Measurements from ENCODE around the gene ITGA5. TPM values are rescaled to one million over a fixed set of nuclear protein-coding genes. Genes with fewer than 3 reads are reported as not detected.

Gene ITGA5
- total and polyA plus RNA-seq, 10 donors = 7.0 to 44.9 (median 28.2) TPM

DNA sequence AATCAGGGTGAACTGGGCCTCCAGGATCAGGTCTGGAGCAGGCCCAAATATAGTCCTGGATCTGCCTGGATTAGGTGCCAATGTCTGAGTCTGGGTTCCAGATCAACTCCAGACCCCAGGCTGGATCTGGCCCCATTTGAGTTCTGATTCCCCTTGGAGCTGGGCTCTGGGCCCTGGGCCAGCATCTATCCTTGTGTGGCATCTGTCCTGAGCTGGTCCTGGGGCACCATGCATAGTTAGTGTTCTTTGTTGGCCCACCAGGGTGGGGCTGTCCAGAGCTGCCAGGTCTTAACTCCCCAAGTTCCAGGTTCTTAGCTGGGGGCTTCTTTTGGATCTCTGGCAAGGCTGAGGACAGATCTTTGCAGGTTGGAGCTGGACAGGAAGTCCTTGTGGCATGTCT lies 23.5 kb downstream of the ITGA5 start:
- TF ChIP-seq, protein P1, sequence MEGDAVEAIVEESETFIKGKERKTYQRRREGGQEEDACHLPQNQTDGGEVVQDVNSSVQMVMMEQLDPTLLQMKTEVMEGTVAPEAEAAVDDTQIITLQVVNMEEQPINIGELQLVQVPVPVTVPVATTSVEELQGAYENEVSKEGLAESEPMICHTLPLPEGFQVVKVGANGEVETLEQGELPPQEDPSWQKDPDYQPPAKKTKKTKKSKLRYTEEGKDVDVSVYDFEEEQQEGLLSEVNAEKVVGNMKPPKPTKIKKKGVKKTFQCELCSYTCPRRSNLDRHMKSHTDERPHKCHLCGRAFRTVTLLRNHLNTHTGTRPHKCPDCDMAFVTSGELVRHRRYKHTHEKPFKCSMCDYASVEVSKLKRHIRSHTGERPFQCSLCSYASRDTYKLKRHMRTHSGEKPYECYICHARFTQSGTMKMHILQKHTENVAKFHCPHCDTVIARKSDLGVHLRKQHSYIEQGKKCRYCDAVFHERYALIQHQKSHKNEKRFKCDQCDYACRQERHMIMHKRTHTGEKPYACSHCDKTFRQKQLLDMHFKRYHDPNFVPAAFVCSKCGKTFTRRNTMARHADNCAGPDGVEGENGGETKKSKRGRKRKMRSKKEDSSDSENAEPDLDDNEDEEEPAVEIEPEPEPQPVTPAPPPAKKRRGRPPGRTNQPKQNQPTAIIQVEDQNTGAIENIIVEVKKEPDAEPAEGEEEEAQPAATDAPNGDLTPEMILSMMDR (IDR thresholded peaks at IDR 0.05 in 8 of 11, conservative IDR thresholded peaks at IDR 0.05 in 3 of 11) = no peak
- TF ChIP-seq POLR2AphosphoS5 (IDR thresholded peaks at IDR 0.05) (no peak), POLR2A (IDR thresholded peaks at IDR 0.05) (no peak)
- intact Hi-C loops (cut with DNase I; ENCODE audit: low total_unique reads) = no loop called here

DNA sequence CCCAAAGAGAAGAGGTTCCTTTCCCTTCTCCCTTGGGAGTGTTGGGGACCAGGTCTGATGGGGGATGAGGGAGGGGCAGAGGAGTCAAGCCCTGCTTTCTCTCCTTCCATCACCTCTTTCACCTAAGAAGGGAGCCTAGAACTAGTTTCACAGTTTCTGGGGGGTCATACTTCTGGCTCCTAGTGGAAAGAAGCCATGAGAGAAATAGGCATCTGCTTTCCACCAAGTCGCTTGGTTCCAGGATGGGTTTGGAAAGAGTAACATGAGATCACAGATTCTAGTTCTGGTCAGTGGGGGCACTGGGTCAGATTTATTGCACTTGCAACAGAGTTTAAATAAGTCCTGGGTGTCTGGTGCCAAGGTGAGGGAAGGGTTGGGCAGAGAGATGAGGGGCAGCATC lies 24.1 kb downstream of the ITGA5 start:
- WGBS, 5 donors = 90 to 100% (median 96%) methylated on average over 1 of the region's 1 CpG
- H3K9me3 ChIP-seq = no peaks in the 10 kb centered on the region
- intact Hi-C loops (cut with DNase I; ENCODE audit: low total_unique reads) = no loop called here
- no peak for DNase-seq
- H3K4me3 ChIP-seq = no peak overlapping the region
- peaks cover 0 to 16% (median 0%) of the 10 kb centered on the region in 7 donors for H3K27me3 ChIP-seq (replicated peaks in 1 of 7)
- TF ChIP-seq, protein P1 (IDR thresholded peaks at IDR 0.05 in 8 of 11, conservative IDR thresholded peaks at IDR 0.05 in 3 of 11) = no peak
- TF ChIP-seq POLR2A (IDR thresholded peaks at IDR 0.05) = no peak
- H3K36me3 ChIP-seq = peaks cover 0 to 57% (median 23%) of the 10 kb centered on the region in 6 donors
- H3K4me1 ChIP-seq = peaks cover 0 to 52% (median 32%) of the 10 kb centered on the region in 6 donors
- H3K27ac ChIP-seq = no peak overlapping the region

More for the DNA sequence above, 23.5 kb downstream of the ITGA5 start:
- no peak for DNase-seq
- Histone ChIP-seq H3K4me1 (peaks cover 0 to 47% (median 27%) of the 10 kb centered on the region in 6 donors), H3K27ac (no peak overlapping the region), H3K27me3 (replicated peaks in 1 of 7) (peaks cover 0 to 16% (median 0%) of the 10 kb centered on the region in 7 donors), H3K4me3 (no peak overlapping the region), H3K36me3 (peaks cover 0 to 62% (median 25%) of the 10 kb centered on the region in 6 donors), H3K9me3 (no peaks in the 10 kb centered on the region)

DNA sequence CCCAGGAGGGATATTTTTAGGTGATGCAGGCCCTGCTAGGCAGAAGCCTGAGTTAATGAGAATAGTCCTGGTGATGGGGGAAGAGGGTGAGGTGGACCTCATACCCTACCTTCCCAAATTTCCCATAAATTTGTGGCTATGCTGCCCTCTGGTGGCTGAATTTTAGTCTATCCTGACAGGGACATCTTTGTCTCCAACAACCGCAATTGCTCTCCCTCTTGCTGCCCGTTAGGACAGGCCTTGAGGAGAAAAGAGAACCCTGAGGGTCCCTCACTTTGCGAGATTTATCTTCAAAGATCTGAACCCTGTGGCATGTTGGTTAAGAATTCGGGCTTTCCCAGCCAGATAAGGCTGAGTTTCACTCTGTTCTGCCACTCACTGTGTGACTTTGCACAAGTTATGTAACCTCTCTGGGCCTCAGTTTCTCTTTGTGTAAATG lies 24.8 kb downstream of the ITGA5 start:
- H3K4me1 ChIP-seq = peaks cover 0 to 55% (median 36%) of the 10 kb centered on the region in 6 donors
- H3K27ac ChIP-seq = peak overlapping the region in 1 of 8 donors; percentile 55
- TF ChIP-seq POLR2AphosphoS5 (IDR thresholded peaks at IDR 0.05) (no peak), POLR2A (IDR thresholded peaks at IDR 0.05) (no peak)
- TF ChIP-seq, protein P1 (IDR thresholded peaks at IDR 0.05 in 8 of 11, conservative IDR thresholded peaks at IDR 0.05 in 3 of 11) = peak; percentile 22 to 83 (median 64)
- WGBS, 5 donors = 25 to 41% (median 34%) methylated on average over 4 of the region's 4 CpGs
- DNase-seq = no peak
- intact Hi-C loops (cut with DNase I; ENCODE audit: low total_unique reads) = no loop called here
- no peak overlapping the region for H3K4me3 ChIP-seq
- H3K9me3 ChIP-seq = no peaks in the 10 kb centered on the region
- H3K27me3 ChIP-seq (replicated peaks in 1 of 7) = peaks cover 0 to 16% (median 0%) of the 10 kb centered on the region in 7 donors
- peaks cover 0 to 50% (median 20%) of the 10 kb centered on the region in 6 donors for H3K36me3 ChIP-seq

DNA sequence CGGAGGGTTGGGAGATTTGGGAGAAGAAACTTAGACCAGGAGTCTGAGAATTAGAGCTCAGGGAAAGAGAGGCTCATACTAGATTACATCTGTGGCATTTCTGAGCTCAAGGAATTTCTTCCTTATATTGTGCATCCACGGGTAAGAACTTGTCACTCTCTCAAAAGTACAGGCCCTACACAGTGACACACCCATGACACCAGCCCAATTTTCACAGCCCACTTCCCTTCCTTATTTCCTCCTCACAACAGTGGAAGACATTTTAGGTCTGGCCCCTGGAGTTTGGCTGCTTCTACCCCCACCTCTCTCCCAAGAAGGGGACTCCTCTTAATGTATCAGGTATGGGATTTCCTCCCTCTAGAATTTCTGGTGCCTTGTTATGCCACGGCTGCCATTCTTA lies 25.3 kb downstream of the ITGA5 start:
- no peak for DNase-seq
- Histone ChIP-seq H3K4me1 (peaks cover 0 to 58% (median 36%) of the 10 kb centered on the region in 6 donors), H3K27me3 (replicated peaks in 1 of 7) (peaks cover 0 to 16% (median 0%) of the 10 kb centered on the region in 7 donors), H3K9me3 (no peaks in the 10 kb centered on the region), H3K27ac (peak overlapping the region in 2 of 8 donors; percentile 4 to 55), H3K36me3 (peaks cover 0 to 44% (median 17%) of the 10 kb centered on the region in 6 donors), H3K4me3 (no peak overlapping the region)
- intact Hi-C loops (cut with DNase I; ENCODE audit: low total_unique reads) = no loop called here
- WGBS, 5 donors = 38 to 57% (median 50%) methylated on average over 3 of the region's 3 CpGs
- TF ChIP-seq POLR2A (IDR thresholded peaks at IDR 0.05) (no peak), POLR2AphosphoS5 (IDR thresholded peaks at IDR 0.05) (no peak)
- TF ChIP-seq, protein P1 (IDR thresholded peaks at IDR 0.05 in 8 of 11, conservative IDR thresholded peaks at IDR 0.05 in 3 of 11) = no peak

Data from spleen (tissue), 11 donors.